Measurements from ENCODE around the gene RPTOR.

Gene RPTOR

GRCh38 chr17:80603396-80603795, 58.8 kb downstream of the RPTOR start:
- DNase-seq: peak in 2 of 42 donors; percentile 22 to 25
- intact Hi-C loops (cut with DNase I): no loop called here

- intact Hi-C loops (cut with DNase I): no loop called here
- no peak for DNase-seq
Measured at GRCh38 chr17:80604009-80604669, 59.5 kb downstream of the RPTOR start.

- DNase-seq: peak in 1 of 42 donors; percentile 41
- intact Hi-C loops (cut with DNase I): no loop called here
Measured at GRCh38 chr17:80604670-80605010, 60.0 kb downstream of the RPTOR start.

- intact Hi-C loops (cut with DNase I): no loop called here
- peak in 2 of 42 donors; percentile 22 to 50 for DNase-seq
Measured at GRCh38 chr17:80605326-80606066, 60.9 kb downstream of the RPTOR start.

- no peak for DNase-seq
- intact Hi-C loops (cut with DNase I): no loop called here
Measured at GRCh38 chr17:80608326-80608725, 63.7 kb downstream of the RPTOR start.

GRCh38 chr17:80609757-80610156, 65.1 kb downstream of the RPTOR start:
- intact Hi-C loops (cut with DNase I): no loop called here
- DNase-seq: no peak

GRCh38 chr17:80611816-80612215, 67.2 kb downstream of the RPTOR start:
- intact Hi-C loops (cut with DNase I): no loop called here
- no peak for DNase-seq

- intact Hi-C loops (cut with DNase I): no loop called here
- no peak for DNase-seq
Measured at GRCh38 chr17:80612997-80613731, 68.5 kb downstream of the RPTOR start.

GRCh38 chr17:80613732-80614071, 69.1 kb downstream of the RPTOR start:
- intact Hi-C loops (cut with DNase I): no loop called here

GRCh38 chr17:80614332-80615047, 69.9 kb downstream of the RPTOR start:
- intact Hi-C loops (cut with DNase I): no loop called here
- peak in 1 of 42 donors; percentile 12 for DNase-seq

More at GRCh38 chr17:80613732-80614071, 69.1 kb downstream of the RPTOR start:
- DNase-seq: peak in 1 of 42 donors; percentile 28

GRCh38 chr17:80615376-80615775, 70.7 kb downstream of the RPTOR start:
- intact Hi-C loops (cut with DNase I): no loop called here
- DNase-seq: no peak

- intact Hi-C loops (cut with DNase I): no loop called here
Measured at GRCh38 chr17:80616705-80617104, 72.1 kb downstream of the RPTOR start.

GRCh38 chr17:80618304-80618703, 73.7 kb downstream of the RPTOR start:
- intact Hi-C loops (cut with DNase I): no loop called here

More at GRCh38 chr17:80616705-80617104, 72.1 kb downstream of the RPTOR start:
- no peak for DNase-seq

GRCh38 chr17:80619535-80620235, 75.0 kb downstream of the RPTOR start:
- intact Hi-C loops (cut with DNase I): no loop called here
- DNase-seq: no peak

More at GRCh38 chr17:80618304-80618703, 73.7 kb downstream of the RPTOR start:
- peak in 2 of 42 donors; percentile 9 to 34 for DNase-seq

GRCh38 chr17:80621335-80621996, 76.8 kb downstream of the RPTOR start:
- peak in 19 of 42 donors; percentile 11 to 64 (median 39) for DNase-seq
- intact Hi-C loops (cut with DNase I): no loop called here

- intact Hi-C loops (cut with DNase I): no loop called here
- no peak for DNase-seq
Measured at GRCh38 chr17:80621997-80622357, 77.3 kb downstream of the RPTOR start.

GRCh38 chr17:80624864-80625263, 80.2 kb downstream of the RPTOR start:
- intact Hi-C loops (cut with DNase I): no loop called here

GRCh38 chr17:80625627-80626026, 81.0 kb downstream of the RPTOR start:
- intact Hi-C loops (cut with DNase I): no loop called here
- DNase-seq: no peak

More at GRCh38 chr17:80624864-80625263, 80.2 kb downstream of the RPTOR start:
- no peak for DNase-seq

Measured in head of caudate nucleus (tissue), 42 donors.